Measurements from ENCODE around the gene R3HCC1L. TPM values are rescaled to one million over a fixed set of nuclear protein-coding genes. Genes with fewer than 3 reads are reported as not detected.

The R3HCC1L gene
- total RNA-seq, 2 donors from 2014 or later: 9.9 to 10.9 TPM

- H3K9me3 ChIP-seq: no peaks in the 10 kb centered on the region
- H3K4me3 ChIP-seq: no peak overlapping the region
- no peaks in the 10 kb centered on the region for H3K27me3 ChIP-seq
- intact Hi-C loops (cut with DNase I): no loop called here
- no peak for TF ChIP-seq POLR2A (IDR thresholded peaks at IDR 0.05)
- no peak for TF ChIP-seq CTCF (IDR thresholded peaks at IDR 0.05)
- no peaks in the 10 kb centered on the region for H3K36me3 ChIP-seq (replicated peaks in 1 of 2; ENCODE audit: insufficient read depth in 1 of 2, low read depth in 2 of 2)
- no peak for DNase-seq
- no peak overlapping the region for H3K27ac ChIP-seq
- H3K4me1 ChIP-seq: peaks cover 51% of the 10 kb centered on the region
- no peak for ATAC-seq
Measured at GRCh38 chr10:98138031-98138430, 3.6 kb downstream of the R3HCC1L start.

GRCh38 chr10:98139431-98139830, 5.0 kb downstream of the R3HCC1L start:
- ATAC-seq: no peak
- Histone ChIP-seq H3K4me1 (peaks cover 53% of the 10 kb centered on the region), H3K36me3 (replicated peaks in 1 of 2; ENCODE audit: insufficient read depth in 1 of 2, low read depth in 2 of 2) (no peaks in the 10 kb centered on the region), H3K27me3 (no peaks in the 10 kb centered on the region), H3K4me3 (no peak overlapping the region), H3K27ac (no peak overlapping the region), H3K9me3 (no peaks in the 10 kb centered on the region)
- WGBS, 2 donors: 62 to 69% methylated on average over 3 of the region's 3 CpGs
- intact Hi-C loops (cut with DNase I): no loop called here
- no peak for DNase-seq
- TF ChIP-seq POLR2A (IDR thresholded peaks at IDR 0.05) (no peak), CTCF (IDR thresholded peaks at IDR 0.05) (no peak)

DNA sequence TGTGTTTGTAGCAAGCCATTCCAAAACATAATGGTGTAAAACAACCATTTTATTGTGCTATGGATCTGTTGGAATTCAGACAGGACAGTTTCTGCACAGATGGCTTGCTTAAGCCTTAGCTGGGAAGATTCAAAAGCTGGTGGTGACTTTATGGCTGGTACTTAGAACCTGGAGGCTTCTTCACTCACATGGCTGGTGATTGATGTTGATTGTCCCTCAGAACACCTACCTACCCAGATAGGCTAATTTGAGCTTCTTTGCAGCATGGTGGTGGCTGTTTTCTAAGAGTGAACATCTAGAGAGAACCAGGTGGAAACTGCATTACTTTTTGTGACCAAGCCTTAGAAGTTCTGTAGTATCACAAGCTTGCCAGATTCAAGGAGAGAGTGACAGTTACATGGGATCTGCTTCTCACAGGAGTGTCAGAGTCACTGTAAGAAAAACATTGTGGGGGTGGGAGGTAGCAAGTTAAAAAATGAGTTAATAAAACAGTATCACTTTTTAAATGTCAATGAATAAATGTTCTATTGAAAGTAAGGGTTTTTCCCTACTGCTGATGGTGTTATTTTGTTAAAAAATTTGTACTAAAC, 7.1 kb downstream of the R3HCC1L start:
- Histone ChIP-seq H3K36me3 (replicated peaks in 1 of 2; ENCODE audit: insufficient read depth in 1 of 2, low read depth in 2 of 2) (no peaks in the 10 kb centered on the region), H3K4me1 (peaks cover 50% of the 10 kb centered on the region), H3K27me3 (no peaks in the 10 kb centered on the region), H3K4me3 (no peak overlapping the region), H3K9me3 (no peaks in the 10 kb centered on the region), H3K27ac (peak overlapping the region in 1 of 4 donors; percentile 8)
- DNase-seq: no peak
- no peak for ATAC-seq
- TF ChIP-seq POLR2A (IDR thresholded peaks at IDR 0.05): no peak
- TF ChIP-seq CTCF (IDR thresholded peaks at IDR 0.05): no peak
- intact Hi-C loops (cut with DNase I): no loop called here

DNA sequence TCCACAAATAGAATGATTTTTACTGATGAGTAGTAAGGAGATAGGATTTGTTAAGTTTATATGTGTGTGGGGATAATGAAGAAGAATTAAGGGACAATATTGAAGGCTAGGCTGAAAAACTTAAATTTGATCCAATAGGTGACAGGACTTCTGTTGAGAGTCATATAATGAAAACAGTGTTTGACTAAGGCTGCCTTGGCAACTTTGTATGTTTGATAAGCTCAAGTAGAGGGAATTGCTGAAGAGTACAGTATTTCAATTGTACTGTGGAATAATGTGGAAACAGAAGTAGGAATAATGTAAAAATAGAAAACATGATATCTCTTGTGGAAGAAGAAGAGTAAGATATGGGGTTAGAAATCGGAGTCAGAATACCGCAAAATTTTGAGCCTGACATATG, 10.5 kb downstream of the R3HCC1L start:
- DNase-seq: no peak
- intact Hi-C loops (cut with DNase I): no loop called here
- H3K27me3 ChIP-seq: no peaks in the 10 kb centered on the region
- 52% methylated on average over 2 of the region's 2 CpGs for WGBS, 2 donors
- H3K27ac ChIP-seq: peak overlapping the region in 1 of 4 donors; percentile 13
- H3K36me3 ChIP-seq (replicated peaks in 1 of 2; ENCODE audit: insufficient read depth in 1 of 2, low read depth in 2 of 2): no peaks in the 10 kb centered on the region
- TF ChIP-seq CTCF (IDR thresholded peaks at IDR 0.05) (no peak), POLR2A (IDR thresholded peaks at IDR 0.05) (no peak)
- peaks cover 26% of the 10 kb centered on the region for H3K4me1 ChIP-seq
- peak; percentile 63 for ATAC-seq
- no peak overlapping the region for H3K4me3 ChIP-seq
- H3K9me3 ChIP-seq: no peaks in the 10 kb centered on the region

- intact Hi-C loops (cut with DNase I): no loop called here
- no peak for TF ChIP-seq POLR2A (IDR thresholded peaks at IDR 0.05)
- TF ChIP-seq CTCF (IDR thresholded peaks at IDR 0.05): no peak
Measured at GRCh38 chr10:98149858-98150257, 15.4 kb downstream of the R3HCC1L start.

More at GRCh38 chr10:98149858-98150257, 15.4 kb downstream of the R3HCC1L start:
- Histone ChIP-seq H3K36me3 (replicated peaks in 1 of 2; ENCODE audit: insufficient read depth in 1 of 2, low read depth in 2 of 2) (no peaks in the 10 kb centered on the region), H3K9me3 (no peaks in the 10 kb centered on the region), H3K27ac (no peak overlapping the region), H3K4me1 (peaks cover 11% of the 10 kb centered on the region), H3K27me3 (no peaks in the 10 kb centered on the region), H3K4me3 (no peak overlapping the region)
- ATAC-seq: no peak
- 86 to 100% methylated on average over 1 of the region's 1 CpG for WGBS, 2 donors
- no peak for DNase-seq

Measured in body of pancreas (tissue), 4 donors.